ENCODE measurements around the gene ZNF723.
"Not testable (repeated sequence)": the region's sequence is repeated elsewhere in the genome, so short reads cannot be mapped to it uniquely, and the experiment has no call there.

Gene ZNF723

GRCh38 chr19:22832031-22832762 is at the start of gene ZNF723:
ZNF723 (plus strand) TSS chr19:22832291; CDS start chr19:22832380, 89 bp downstream.
- no peak for DNase-seq

- peak; percentile 77 for DNase-seq
Observed at GRCh38 chr19:22783651-22784410, 48.3 kb upstream of the ZNF723 start, which contains the start of gene ZNF99. ZNF99 (minus strand) TSS chr19:22784151; CDS start chr19:22784016, 135 bp downstream.

GRCh38 chr19:22792863-22793262 is 39.2 kb upstream of the ZNF723 start:
- DNase-seq: not testable (repeated sequence)

- DNase-seq: no peak
Observed at GRCh38 chr19:22797040-22797439, 35.1 kb upstream of the ZNF723 start.

GRCh38 chr19:22806418-22806817 is 25.7 kb upstream of the ZNF723 start:
- no peak for DNase-seq

GRCh38 chr19:22807061-22807835 is 24.8 kb upstream of the ZNF723 start:
- DNase-seq: no peak

GRCh38 chr19:22814124-22814523 is 18.0 kb upstream of the ZNF723 start:
- no peak for DNase-seq

GRCh38 chr19:22831211-22831610 is 880 bp upstream of the ZNF723 start:
- DNase-seq: no peak

- not testable (repeated sequence) for DNase-seq
Observed at GRCh38 chr19:22857713-22858320, 25.7 kb downstream of the ZNF723 start.

- peak; percentile 34 for DNase-seq
Observed at GRCh38 chr19:22882797-22883196, 50.7 kb downstream of the ZNF723 start.

- DNase-seq: no peak
Observed at GRCh38 chr19:22893855-22894270, 61.8 kb downstream of the ZNF723 start.

- no peak for DNase-seq
Observed at GRCh38 chr19:22901431-22902130, 69.5 kb downstream of the ZNF723 start.
